Measurements from ENCODE around the gene RIMS1. TPM values are rescaled to one million over a fixed set of nuclear protein-coding genes. Genes with fewer than 3 reads are reported as not detected.

The RIMS1 gene
- polyA plus RNA-seq, 1 experiment = 0.91 TPM

GRCh38 chr6:71977884-71978283 is 91.5 kb downstream of the RIMS1 start:
- Histone ChIP-seq H3K4me3 (ENCODE audit: low read depth, low read length) (no peak overlapping the region), H3K27ac (ENCODE audit: low read depth, low read length) (no peak overlapping the region), H3K9me3 (ENCODE audit: control insufficient read depth, insufficient read depth, low read length) (no peaks in the 10 kb centered on the region), H3K27me3 (ENCODE audit: control insufficient read depth, insufficient read depth, low read length) (no peaks in the 10 kb centered on the region)
- no peak for DNase-seq (ENCODE audit: low read depth, low spot score)
- ChIA-PET CTCF (no interaction called here), POLR2A (no interaction called here)
- no peak for TF ChIP-seq CTCF (IDR thresholded peaks at IDR 0.05; ENCODE audit: low read depth, low read length)

- Histone ChIP-seq H3K4me3 (ENCODE audit: low read depth, low read length) (no peak overlapping the region), H3K27ac (ENCODE audit: low read depth, low read length) (no peak overlapping the region), H3K27me3 (ENCODE audit: control insufficient read depth, insufficient read depth, low read length) (no peaks in the 10 kb centered on the region), H3K9me3 (ENCODE audit: control insufficient read depth, insufficient read depth, low read length) (no peaks in the 10 kb centered on the region)
- ChIA-PET POLR2A (no interaction called here), CTCF (no interaction called here)
- no peak for TF ChIP-seq CTCF (IDR thresholded peaks at IDR 0.05; ENCODE audit: low read depth, low read length)
- DNase-seq (ENCODE audit: low read depth, low spot score) = no peak
Measured at GRCh38 chr6:71979911-71980310, 93.6 kb downstream of the RIMS1 start.

GRCh38 chr6:71982389-71982788 is 96.0 kb downstream of the RIMS1 start:
- ChIA-PET POLR2A (no interaction called here), CTCF (no interaction called here)

GRCh38 chr6:71983131-71983530 is 96.8 kb downstream of the RIMS1 start:
- Histone ChIP-seq H3K9me3 (ENCODE audit: control insufficient read depth, insufficient read depth, low read length) (no peaks in the 10 kb centered on the region), H3K4me3 (ENCODE audit: low read depth, low read length) (no peak overlapping the region), H3K27me3 (ENCODE audit: control insufficient read depth, insufficient read depth, low read length) (no peaks in the 10 kb centered on the region), H3K27ac (ENCODE audit: low read depth, low read length) (no peak overlapping the region)
- no peak for DNase-seq (ENCODE audit: low read depth, low spot score)
- ChIA-PET CTCF (no interaction called here), POLR2A (no interaction called here)
- no peak for TF ChIP-seq CTCF (IDR thresholded peaks at IDR 0.05; ENCODE audit: low read depth, low read length)

More at GRCh38 chr6:71982389-71982788, 96.0 kb downstream of the RIMS1 start:
- no peak for DNase-seq (ENCODE audit: low read depth, low spot score)
- TF ChIP-seq CTCF (IDR thresholded peaks at IDR 0.05; ENCODE audit: low read depth, low read length) = no peak
- H3K9me3 ChIP-seq (ENCODE audit: control insufficient read depth, insufficient read depth, low read length) = no peaks in the 10 kb centered on the region
- no peak overlapping the region for H3K27ac ChIP-seq (ENCODE audit: low read depth, low read length)
- no peaks in the 10 kb centered on the region for H3K27me3 ChIP-seq (ENCODE audit: control insufficient read depth, insufficient read depth, low read length)
- no peak overlapping the region for H3K4me3 ChIP-seq (ENCODE audit: low read depth, low read length)

GRCh38 chr6:71994705-71995271 is 108.4 kb downstream of the RIMS1 start:
- DNase-seq (ENCODE audit: low read depth, low spot score) = no peak
- POLR2A ChIA-PET = no interaction called here
- Histone ChIP-seq H3K27me3 (ENCODE audit: control insufficient read depth, insufficient read depth, low read length) (no peaks in the 10 kb centered on the region), H3K27ac (ENCODE audit: low read depth, low read length) (no peak overlapping the region), H3K9me3 (ENCODE audit: control insufficient read depth, insufficient read depth, low read length) (no peaks in the 10 kb centered on the region), H3K4me3 (ENCODE audit: low read depth, low read length) (no peak overlapping the region)
- CTCF ChIA-PET = interaction anchor here (0.7 to 1.2 kb wide), 2 partner anchors 88 to 145 kb away, joined by 3 to 4 read pairs; no protein-coding TSS in a partner anchor
- TF ChIP-seq CTCF (IDR thresholded peaks at IDR 0.05; ENCODE audit: low read depth, low read length) = no peak
